Body of pancreas (tissue), 4 donors: ENCODE data around the gene DGKD. TPM values are rescaled to one million over a fixed set of nuclear protein-coding genes. Genes with fewer than 3 reads are reported as not detected.

ENCODE experiments used
- ATAC-seq: fragments of 150-250 bp; one replicate; pipeline ENCODE4 v1.9.1; 2016
- DNase-seq, 4 donors: peaks; one replicate each; pipeline ENCODE4 v3.0.0-alpha.2; 2019
- H3K27ac ChIP-seq, 4 donors: fragments of 200-600 bp; sonication (generic); 1 replicate in 3 of 4; 2 replicates in 1 of 4; pipeline versions ENCODE4 v1.5.1 to v1.6.1; 2016 to 2019; ENCODE audit warnings: mild to moderate bottlenecking in 1 of 4, mixed read lengths in 1 of 4, moderate library complexity in 1 of 4
- H3K27me3 ChIP-seq, 2 donors: fragments of 200-600 bp; sonication (generic); one replicate each; pipeline ENCODE4 v1.6.0; 2016; ENCODE audit warnings: mild to moderate bottlenecking in 1 of 2
- H3K36me3 ChIP-seq, 2 donors: fragments of 200-600 bp; sonication (generic); replicated peaks in 1 of 2; 2 replicates each; pipeline ENCODE4 v1.5.1; 2016; ENCODE audit warnings: low read depth in 2 of 2; ENCODE audit not compliant: insufficient read depth in 1 of 2
- H3K4me1 ChIP-seq: fragments of 200-600 bp; sonication (generic); one replicate; pipeline ENCODE4 v1.6.0; 2016
- H3K4me3 ChIP-seq, 2 donors: fragments of 200-600 bp; sonication (generic); 1 replicate in 1 of 2; 2 replicates in 1 of 2; pipeline ENCODE4 v1.5.1; 2016 to 2019
- H3K9me3 ChIP-seq, 3 donors: fragments of 200-600 bp; sonication (generic); 1 replicate in 2 of 3; 2 replicates in 1 of 3; pipeline ENCODE4 v1.5.1; 2016
- POLR2A ChIP-seq, 3 donors: fragments of 450-650 bp; IDR thresholded peaks; one replicate each; pipeline ENCODE4 v1.6.1; 2016; ENCODE audit warnings: antibody characterized with exemption in 3 of 3, mild to moderate bottlenecking in 2 of 3
- WGBS, 2 donors: methylation state at CpG; one replicate each; pipeline ENCODE4 v1.1.5; 2017; 5-methylcytosine and 5-hydroxymethylcytosine counted together
- intact Hi-C: fragments of 100-400 bp; cut with DNase I; formaldehyde crosslinking; loops from one replicate; pipeline ENCODE4 v1.15.1; 2023
- total RNA-seq, 2 donors: library from RNA; depleted of rRNA; stranded (reverse); fragments of >200 nt; gene quantifications; one replicate each; pipeline ENCODE4 v1.1.0, GENCODE V29; 2016
- TF ChIP-seq, protein P1 (sequence below), 7 experiments: fragments of 450-650 bp in 4 of 7; fragments of 200-600 bp in 3 of 7; sonication (generic) in 3 of 7; IDR thresholded peaks; one replicate each; pipeline ENCODE4 v1.5.1; 2016 to 2019; ENCODE audit warnings: antibody characterized with exemption in 7 of 7

Gene DGKD
- total RNA-seq, 2 donors from 2014 or later, result 9.1 to 30.3 TPM

DNA sequence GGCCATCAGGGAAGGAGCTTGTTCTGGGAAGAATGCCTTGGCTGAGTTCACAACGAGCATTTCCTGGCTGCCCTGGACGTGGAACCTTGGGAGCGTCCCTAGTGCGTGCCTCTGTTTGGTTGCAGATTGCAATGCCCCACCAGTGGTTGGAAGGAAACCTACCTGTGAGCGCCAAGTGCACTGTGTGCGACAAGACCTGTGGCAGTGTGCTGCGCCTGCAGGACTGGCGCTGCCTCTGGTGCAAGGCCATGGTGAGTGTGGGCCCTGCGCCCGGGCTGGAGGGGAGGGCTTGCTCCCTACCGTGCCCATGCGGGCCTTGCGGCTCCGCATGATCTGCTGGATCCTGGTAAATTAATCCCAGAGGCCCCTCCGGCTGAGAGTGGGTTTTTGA is 81.9 kb downstream of the DGKD start:
- H3K27ac ChIP-seq, result no peak overlapping the region
- no peaks in the 10 kb centered on the region for H3K4me1 ChIP-seq
- peaks cover 0 to 4% of the 10 kb centered on the region in 2 donors for H3K36me3 ChIP-seq
- intact Hi-C loops, result no loop called here
- TF ChIP-seq, protein P1, sequence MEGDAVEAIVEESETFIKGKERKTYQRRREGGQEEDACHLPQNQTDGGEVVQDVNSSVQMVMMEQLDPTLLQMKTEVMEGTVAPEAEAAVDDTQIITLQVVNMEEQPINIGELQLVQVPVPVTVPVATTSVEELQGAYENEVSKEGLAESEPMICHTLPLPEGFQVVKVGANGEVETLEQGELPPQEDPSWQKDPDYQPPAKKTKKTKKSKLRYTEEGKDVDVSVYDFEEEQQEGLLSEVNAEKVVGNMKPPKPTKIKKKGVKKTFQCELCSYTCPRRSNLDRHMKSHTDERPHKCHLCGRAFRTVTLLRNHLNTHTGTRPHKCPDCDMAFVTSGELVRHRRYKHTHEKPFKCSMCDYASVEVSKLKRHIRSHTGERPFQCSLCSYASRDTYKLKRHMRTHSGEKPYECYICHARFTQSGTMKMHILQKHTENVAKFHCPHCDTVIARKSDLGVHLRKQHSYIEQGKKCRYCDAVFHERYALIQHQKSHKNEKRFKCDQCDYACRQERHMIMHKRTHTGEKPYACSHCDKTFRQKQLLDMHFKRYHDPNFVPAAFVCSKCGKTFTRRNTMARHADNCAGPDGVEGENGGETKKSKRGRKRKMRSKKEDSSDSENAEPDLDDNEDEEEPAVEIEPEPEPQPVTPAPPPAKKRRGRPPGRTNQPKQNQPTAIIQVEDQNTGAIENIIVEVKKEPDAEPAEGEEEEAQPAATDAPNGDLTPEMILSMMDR (IDR thresholded peaks at IDR 0.05), result no peak
- TF ChIP-seq POLR2A (IDR thresholded peaks at IDR 0.05), result no peak
- no peaks in the 10 kb centered on the region for H3K27me3 ChIP-seq
- H3K9me3 ChIP-seq, result no peaks in the 10 kb centered on the region
- DNase-seq, result no peak
- H3K4me3 ChIP-seq, result no peak overlapping the region
- no peak for ATAC-seq
- 92 to 96% methylated on average over 4 to 15 of the region's 15 CpGs for WGBS, 2 donors

DNA sequence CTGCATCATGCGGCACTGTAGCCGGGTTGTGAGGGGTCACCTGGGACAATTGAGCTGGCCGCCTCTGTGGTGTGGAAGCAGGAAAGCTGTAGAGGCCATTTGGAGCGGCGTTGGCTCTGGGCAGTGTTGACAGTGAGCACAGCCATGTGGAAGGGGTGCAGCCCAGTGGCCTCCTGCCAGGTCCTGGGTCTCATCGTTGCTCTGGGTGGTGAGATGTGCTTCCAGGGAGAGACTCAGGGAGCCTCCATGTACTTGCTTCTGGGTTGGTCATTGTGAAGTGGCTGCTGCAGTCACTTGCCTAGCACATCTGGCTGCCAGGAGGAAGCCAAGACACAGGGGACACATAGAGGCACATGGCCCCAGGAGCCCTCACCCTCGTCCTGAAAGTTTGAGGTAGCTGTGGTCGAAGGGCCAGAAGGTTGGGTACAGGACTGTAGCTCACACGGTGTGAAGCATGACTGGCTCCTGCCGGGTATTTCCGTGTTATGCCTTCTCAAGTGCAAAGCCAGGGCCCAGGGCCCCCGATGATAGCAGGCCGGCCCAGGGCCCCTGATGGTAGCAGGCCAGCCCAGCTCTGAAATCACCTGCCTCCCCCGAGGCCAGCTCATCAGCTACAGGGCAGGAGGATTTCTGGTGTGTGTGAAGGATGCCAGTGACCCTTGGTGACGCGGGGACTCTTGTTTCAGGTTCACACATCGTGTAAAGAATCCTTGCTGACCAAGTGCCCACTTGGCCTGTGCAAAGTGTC is 82.6 kb downstream of the DGKD start:
- no peaks in the 10 kb centered on the region for H3K4me1 ChIP-seq
- no peaks in the 10 kb centered on the region for H3K27me3 ChIP-seq
- H3K36me3 ChIP-seq, result peaks cover 0 to 4% of the 10 kb centered on the region in 2 donors
- WGBS, 2 donors, result 91 to 94% methylated on average over 16 to 17 of the region's 17 CpGs
- TF ChIP-seq POLR2A (IDR thresholded peaks at IDR 0.05), result no peak
- TF ChIP-seq, protein P1 (IDR thresholded peaks at IDR 0.05), result no peak
- no peaks in the 10 kb centered on the region for H3K9me3 ChIP-seq
- ATAC-seq (no peak), DNase-seq (no peak)
- no peak overlapping the region for H3K4me3 ChIP-seq
- intact Hi-C loops, result no loop called here
- H3K27ac ChIP-seq, result no peak overlapping the region

DNA sequence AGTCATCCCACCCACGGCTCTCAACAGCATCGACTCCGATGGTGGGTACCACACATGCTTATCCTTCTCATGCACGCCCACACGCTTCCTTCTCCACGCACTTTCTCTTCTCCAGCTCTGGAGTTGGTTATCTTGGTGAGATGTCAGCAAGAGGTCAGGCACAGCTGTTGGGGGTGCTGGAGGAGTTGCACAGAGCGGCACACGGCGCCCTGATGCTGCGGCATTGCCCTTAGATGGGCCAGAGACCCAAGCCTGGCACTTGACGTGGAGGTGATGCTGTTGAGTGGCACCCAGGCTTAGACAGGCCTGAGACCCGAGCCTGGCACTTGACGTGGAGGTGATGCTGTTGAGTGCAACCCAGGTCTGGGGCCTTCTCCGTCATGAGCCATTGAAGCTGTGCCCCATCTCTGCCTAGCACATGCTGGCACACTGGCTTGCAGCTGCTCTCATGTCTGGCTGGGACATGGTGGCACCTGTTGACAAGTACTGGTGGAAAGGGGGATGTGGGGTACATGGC is 83.2 kb downstream of the DGKD start:
- Histone ChIP-seq H3K9me3 (no peaks in the 10 kb centered on the region), H3K27me3 (no peaks in the 10 kb centered on the region), H3K27ac (no peak overlapping the region), H3K4me3 (no peak overlapping the region), H3K36me3 (peaks cover 0 to 4% of the 10 kb centered on the region in 2 donors), H3K4me1 (no peaks in the 10 kb centered on the region)
- TF ChIP-seq, protein P1 (IDR thresholded peaks at IDR 0.05), result no peak
- no peak for ATAC-seq
- 95 to 98% methylated on average over 10 to 14 of the region's 14 CpGs for WGBS, 2 donors
- DNase-seq, result no peak
- intact Hi-C loops, result no loop called here

DNA sequence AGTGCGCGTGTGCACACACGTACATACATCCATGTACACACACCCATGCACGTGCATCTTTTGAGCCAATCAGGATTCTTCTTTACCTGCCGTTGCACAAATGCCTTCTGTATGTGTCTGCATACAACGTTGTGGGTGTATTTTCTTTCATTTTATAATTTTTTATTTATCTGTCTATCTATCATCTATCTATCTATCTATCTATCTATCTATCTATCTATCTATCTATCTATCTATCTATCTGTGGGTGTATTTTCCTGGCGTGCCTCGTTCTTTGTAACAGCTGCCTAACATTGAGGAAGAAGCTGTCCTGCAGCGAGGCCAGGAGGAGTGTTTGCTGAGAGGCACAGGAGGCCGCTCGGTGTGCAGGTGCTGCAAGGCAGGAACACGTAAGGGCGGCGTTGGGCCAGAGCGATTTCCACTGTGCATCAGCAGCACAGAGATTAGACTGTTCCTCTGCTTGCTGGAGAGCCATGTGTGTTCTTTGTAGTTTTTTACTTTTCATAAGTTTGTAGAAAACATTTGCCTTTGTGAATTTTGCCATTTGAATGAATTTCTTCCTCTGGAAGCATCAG is 84.4 kb downstream of the DGKD start:
- no peak for ATAC-seq
- peaks cover 0 to 4% of the 10 kb centered on the region in 2 donors for H3K36me3 ChIP-seq
- TF ChIP-seq, protein P1 (IDR thresholded peaks at IDR 0.05), result no peak
- no peak for TF ChIP-seq POLR2A (IDR thresholded peaks at IDR 0.05)
- intact Hi-C loops, result no loop called here
- no peaks in the 10 kb centered on the region for H3K27me3 ChIP-seq
- no peaks in the 10 kb centered on the region for H3K4me1 ChIP-seq
- no peaks in the 10 kb centered on the region for H3K9me3 ChIP-seq
- no peak overlapping the region for H3K27ac ChIP-seq
- 84 to 86% methylated on average over 15 of the region's 15 CpGs for WGBS, 2 donors
- DNase-seq, result no peak
- H3K4me3 ChIP-seq, result no peak overlapping the region
